A673 (cell line): Measurements from ENCODE around the gene AIMP2.

ENCODE experiments used
- CTCF ChIP-seq: fragments of 300-800, 200-600 bp; sonication (generic); conservative IDR thresholded peaks from 2 replicates; pipeline ENCODE4 v1.5.1; 2017; ENCODE audit warnings: low read depth, mild to moderate bottlenecking, antibody characterized with exemption, low read length, moderate library complexity, mixed read lengths
- EZH2 ChIP-seq: fragments of 200-600 bp; sonication (generic); IDR thresholded peaks from 2 replicates; pipeline ENCODE4 v1.6.1; 2017; ENCODE audit warnings: borderline replicate concordance, low read depth, mild to moderate bottlenecking, mixed read lengths, antibody characterized with exemption, low read length; ENCODE audit not compliant: poor library complexity, severe bottlenecking

- TF ChIP-seq CTCF (no peak), EZH2 (no peak)
Observed at GRCh38 chr7:6035165-6035564, 26.1 kb downstream of the AIMP2 start.
